Fibroblast of lung (primary cell): ENCODE data around the gene GPR180. TPM values are rescaled to one million over a fixed set of nuclear protein-coding genes. Genes with fewer than 3 reads are reported as not detected.

ENCODE experiments used
- DNase-seq, 2 donors: peaks; one replicate each; pipeline versions ENCODE4 v3.0.0 to v3.0.0-alpha.2; 2010; ENCODE audit warnings: low read depth in 2 of 2
- H2AFZ ChIP-seq: 2 replicates; pipeline ENCODE4 v1.5.1; 2012; ENCODE audit warnings: low read length, control low read depth, inconsistent platforms
- H3K27ac ChIP-seq: 2 replicates; pipeline ENCODE4 v1.5.1; 2011; ENCODE audit warnings: low read length, control low read depth; ENCODE audit not compliant: insufficient read depth
- H3K27me3 ChIP-seq: 2 replicates; pipeline ENCODE4 v1.5.1; 2011; ENCODE audit warnings: mild to moderate bottlenecking, low read length; ENCODE audit not compliant: control insufficient read depth, insufficient read depth
- H3K36me3 ChIP-seq: 2 replicates; pipeline ENCODE4 v1.5.1; 2011; ENCODE audit warnings: low read length; ENCODE audit not compliant: control insufficient read depth, insufficient read depth
- H3K4me1 ChIP-seq: 2 replicates; pipeline ENCODE4 v1.5.1; 2011; ENCODE audit warnings: low read length; ENCODE audit not compliant: control insufficient read depth, insufficient read depth; ENCODE audit errors: extremely low read depth
- H3K4me2 ChIP-seq: 2 replicates; pipeline ENCODE4 v1.5.1; 2011; ENCODE audit warnings: low read length, control low read depth; ENCODE audit not compliant: insufficient read depth; ENCODE audit errors: extremely low read depth
- H3K4me3 ChIP-seq, 4 experiments: fragments of 200-600 bp in 1 of 4; sonication (generic) in 1 of 4; replicated peaks in 1 of 4; 2 replicates each; pipeline ENCODE4 v1.5.1; 2011 to 2016; ENCODE audit warnings: low read length in 4 of 4, low read depth in 3 of 4, mild to moderate bottlenecking in 3 of 4, control low read depth in 2 of 4, inconsistent platforms in 1 of 4, mixed read lengths in 1 of 4; ENCODE audit not compliant: insufficient read depth in 1 of 4; ENCODE audit errors: control extremely low read depth in 1 of 4
- H3K79me2 ChIP-seq: 2 replicates; pipeline ENCODE4 v1.5.1; 2012; ENCODE audit warnings: mild to moderate bottlenecking, low read length, inconsistent platforms; ENCODE audit not compliant: control insufficient read depth, insufficient read depth
- H3K9ac ChIP-seq: 2 replicates; pipeline ENCODE4 v1.5.1; 2011; ENCODE audit warnings: mild to moderate bottlenecking, low read length, control low read depth; ENCODE audit not compliant: insufficient read depth
- H3K9me3 ChIP-seq: 2 replicates; pipeline ENCODE4 v1.5.1; 2012; ENCODE audit warnings: low read depth, low read length; ENCODE audit not compliant: control insufficient read depth, insufficient read depth
- H4K20me1 ChIP-seq: 2 replicates; pipeline ENCODE4 v1.5.1; 2011; ENCODE audit warnings: low read length; ENCODE audit not compliant: control insufficient read depth, insufficient read depth; ENCODE audit errors: extremely low read depth
- EZH2 ChIP-seq: IDR thresholded peaks from 2 replicates; pipeline ENCODE4 v1.5.1; 2012; ENCODE audit warnings: low read length, control low read depth, mild to moderate bottlenecking; ENCODE audit errors: missing control alignments
- polyA plus RNA-seq, 2 donors: library from polyadenylated mRNA; depleted of rRNA in 1 of 2; stranded (reverse) in 1 of 2; unstranded in 1 of 2; fragments of >200 nt; gene quantifications; 2 replicates each; pipeline ENCODE4 v1.2.1, GENCODE V29; 2011 to 2012; ENCODE audit warnings: missing spikeins in 1 of 2
- total RNA-seq: library from RNA; depleted of rRNA; stranded (reverse); fragments of >200 nt; gene quantifications from 2 replicates; pipeline ENCODE4 v1.2.1, GENCODE V29; 2014
- TF ChIP-seq, protein P1 (sequence below), 2 donors: IDR thresholded peaks in 1 of 2; conservative IDR thresholded peaks in 1 of 2; 1 replicate in 1 of 2; 2 replicates in 1 of 2; pipeline ENCODE4 v1.5.1; 2011 to 2012; ENCODE audit warnings: low read length in 2 of 2, control low read depth in 1 of 2, inconsistent platforms in 1 of 2, low read depth in 1 of 2, mild to moderate bottlenecking in 1 of 2

Gene GPR180
- total and polyA plus RNA-seq, 2 donors (not counting 1 experiment from before 2014, with no cell fraction given): 9.0 to 12.1 TPM

DNA sequence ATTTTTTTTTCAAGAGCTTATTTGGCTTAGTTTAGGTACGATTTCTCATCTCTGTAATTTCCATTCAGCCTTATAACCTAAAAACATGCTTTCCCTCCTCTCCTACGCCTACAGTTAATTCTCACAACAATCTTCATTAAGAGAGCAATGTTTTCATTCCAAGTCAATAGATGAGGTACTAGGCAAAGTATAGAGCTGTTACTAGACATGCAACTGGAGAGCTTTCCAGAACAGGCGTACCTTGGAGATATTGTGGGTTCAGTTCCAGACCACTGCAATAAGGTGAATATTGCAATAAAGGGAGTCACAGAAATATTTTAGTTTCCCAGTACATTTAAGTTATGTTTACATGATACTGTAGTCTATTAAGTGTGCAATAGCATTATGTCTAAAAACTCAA is 40.5 kb upstream of the GPR180 start:
- no peak overlapping the region for H2AFZ ChIP-seq
- no peaks in the 10 kb centered on the region for H3K27me3 ChIP-seq
- no peaks in the 10 kb centered on the region for H4K20me1 ChIP-seq
- H3K36me3 ChIP-seq: no peaks in the 10 kb centered on the region
- no peak overlapping the region for H3K9ac ChIP-seq
- H3K4me1 ChIP-seq: no peaks in the 10 kb centered on the region
- no peak overlapping the region for H3K4me2 ChIP-seq
- H3K9me3 ChIP-seq: no peaks in the 10 kb centered on the region
- H3K4me3 ChIP-seq: no peak overlapping the region
- TF ChIP-seq, protein P1, sequence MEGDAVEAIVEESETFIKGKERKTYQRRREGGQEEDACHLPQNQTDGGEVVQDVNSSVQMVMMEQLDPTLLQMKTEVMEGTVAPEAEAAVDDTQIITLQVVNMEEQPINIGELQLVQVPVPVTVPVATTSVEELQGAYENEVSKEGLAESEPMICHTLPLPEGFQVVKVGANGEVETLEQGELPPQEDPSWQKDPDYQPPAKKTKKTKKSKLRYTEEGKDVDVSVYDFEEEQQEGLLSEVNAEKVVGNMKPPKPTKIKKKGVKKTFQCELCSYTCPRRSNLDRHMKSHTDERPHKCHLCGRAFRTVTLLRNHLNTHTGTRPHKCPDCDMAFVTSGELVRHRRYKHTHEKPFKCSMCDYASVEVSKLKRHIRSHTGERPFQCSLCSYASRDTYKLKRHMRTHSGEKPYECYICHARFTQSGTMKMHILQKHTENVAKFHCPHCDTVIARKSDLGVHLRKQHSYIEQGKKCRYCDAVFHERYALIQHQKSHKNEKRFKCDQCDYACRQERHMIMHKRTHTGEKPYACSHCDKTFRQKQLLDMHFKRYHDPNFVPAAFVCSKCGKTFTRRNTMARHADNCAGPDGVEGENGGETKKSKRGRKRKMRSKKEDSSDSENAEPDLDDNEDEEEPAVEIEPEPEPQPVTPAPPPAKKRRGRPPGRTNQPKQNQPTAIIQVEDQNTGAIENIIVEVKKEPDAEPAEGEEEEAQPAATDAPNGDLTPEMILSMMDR (conservative IDR thresholded peaks at IDR 0.05 in 1 of 2, IDR thresholded peaks at IDR 0.05 in 1 of 2; ENCODE audit: low read depth in 1 of 2, low read length in 2 of 2): no peak
- no peak for TF ChIP-seq EZH2
- DNase-seq: no peak
- H3K79me2 ChIP-seq: no peaks in the 10 kb centered on the region
- H3K27ac ChIP-seq: no peak overlapping the region

DNA sequence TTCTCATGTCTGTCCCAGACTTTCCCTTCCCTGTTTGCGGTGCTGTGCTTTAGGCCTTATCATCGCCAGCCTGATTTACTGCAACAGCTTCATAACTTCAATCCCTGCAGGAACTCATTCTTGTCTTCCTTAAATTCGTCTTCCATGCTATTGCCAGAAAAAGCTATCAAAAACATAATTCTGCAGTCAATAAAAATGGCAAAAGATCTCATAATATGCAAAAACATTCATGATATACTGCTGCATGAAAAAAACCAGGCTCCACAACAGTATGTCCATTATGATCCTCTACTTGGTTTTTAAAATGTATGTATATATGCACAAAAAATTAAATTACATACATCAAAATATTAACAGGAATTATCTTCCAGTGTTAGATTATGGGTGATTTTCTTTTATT is 34.1 kb upstream of the GPR180 start:
- no peak overlapping the region for H3K27ac ChIP-seq
- H3K27me3 ChIP-seq: no peaks in the 10 kb centered on the region
- H3K79me2 ChIP-seq: no peaks in the 10 kb centered on the region
- no peak for DNase-seq
- H3K9ac ChIP-seq: no peak overlapping the region
- peaks cover 4% of the 10 kb centered on the region for H3K36me3 ChIP-seq
- no peak overlapping the region for H3K4me3 ChIP-seq
- TF ChIP-seq, protein P1 (conservative IDR thresholded peaks at IDR 0.05 in 1 of 2, IDR thresholded peaks at IDR 0.05 in 1 of 2; ENCODE audit: low read depth in 1 of 2, low read length in 2 of 2): no peak
- no peak for TF ChIP-seq EZH2
- no peaks in the 10 kb centered on the region for H4K20me1 ChIP-seq
- no peak overlapping the region for H2AFZ ChIP-seq
- H3K4me1 ChIP-seq: no peaks in the 10 kb centered on the region
- H3K4me2 ChIP-seq: no peak overlapping the region
- H3K9me3 ChIP-seq: no peaks in the 10 kb centered on the region

DNA sequence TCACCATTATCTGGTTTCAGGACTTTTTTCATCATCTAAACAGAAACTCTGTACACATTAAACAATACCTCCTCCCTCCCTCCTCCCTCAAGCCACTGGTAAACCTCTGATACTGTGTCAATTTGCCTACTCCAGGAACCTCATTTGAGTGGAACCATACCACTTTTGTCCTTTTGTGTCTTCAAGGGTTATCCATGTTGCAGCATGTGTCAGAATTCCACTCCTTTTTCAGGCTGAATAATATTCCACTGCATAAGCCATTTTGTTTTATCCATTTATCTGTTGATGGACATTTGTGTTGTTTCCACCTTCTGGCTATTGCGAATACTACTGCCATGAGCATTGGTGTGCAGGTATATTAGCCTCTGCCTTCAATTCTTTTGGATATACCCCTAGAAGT is 33.2 kb upstream of the GPR180 start:
- Histone ChIP-seq H3K9ac (no peak overlapping the region), H3K27ac (no peak overlapping the region), H3K4me3 (no peak overlapping the region), H3K79me2 (no peaks in the 10 kb centered on the region), H3K4me1 (no peaks in the 10 kb centered on the region), H3K4me2 (no peak overlapping the region), H4K20me1 (no peaks in the 10 kb centered on the region), H3K36me3 (peaks cover 4% of the 10 kb centered on the region), H2AFZ (no peak overlapping the region), H3K27me3 (no peaks in the 10 kb centered on the region), H3K9me3 (no peaks in the 10 kb centered on the region)
- no peak for DNase-seq
- TF ChIP-seq EZH2: no peak
- TF ChIP-seq, protein P1 (conservative IDR thresholded peaks at IDR 0.05 in 1 of 2, IDR thresholded peaks at IDR 0.05 in 1 of 2; ENCODE audit: low read depth in 1 of 2, low read length in 2 of 2): no peak
